Measurements from ENCODE around the gene ROBO3. TPM values are rescaled to one million over a fixed set of nuclear protein-coding genes. Genes with fewer than 3 reads are reported as not detected.

The ROBO3 gene
- total and polyA plus RNA-seq, 2 donors (not counting 1 experiment from before 2014, with no cell fraction given) = 1.0 to 7.4 TPM

DNA sequence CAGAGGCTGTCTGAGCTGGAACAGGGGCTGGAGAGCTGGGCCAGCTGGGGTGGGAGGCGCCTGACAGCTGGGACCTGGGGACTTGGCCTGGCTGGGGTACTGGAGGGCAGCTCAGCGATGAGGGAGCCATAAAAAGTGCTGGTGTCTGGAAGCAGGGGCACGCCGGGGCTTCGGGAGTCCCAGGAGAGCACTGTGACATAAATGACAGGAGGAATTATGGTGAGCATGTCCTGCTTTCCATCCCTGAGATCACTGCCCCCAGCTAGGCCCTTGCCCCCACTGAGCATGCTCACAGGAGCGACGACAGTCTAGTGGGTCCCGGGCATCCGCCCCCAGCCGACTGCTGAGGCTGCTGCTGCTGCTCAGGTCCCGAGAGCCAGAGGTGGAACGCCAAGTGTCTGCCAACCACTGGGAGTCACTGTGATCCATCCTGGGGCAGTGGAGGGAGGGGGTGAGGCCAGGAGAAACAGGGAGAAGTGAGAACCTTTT is 26.2 kb downstream of the ROBO3 start:
- H3K27ac ChIP-seq (ENCODE audit: low read length in 2 of 2) = no peak overlapping the region
- peaks cover 0 to 6% (median 2%) of the 10 kb centered on the region in 4 experiments for H3K27me3 ChIP-seq (replicated peaks in 1 of 4; ENCODE audit: control extremely low read depth in 1 of 4, control insufficient read depth in 3 of 4, insufficient read depth in 4 of 4, low read length in 3 of 4)
- peaks cover 0 to 4% (median 0%) of the 10 kb centered on the region in 3 donors for H3K9me3 ChIP-seq (ENCODE audit: control extremely low read depth in 1 of 3, control insufficient read depth in 2 of 3, insufficient read depth in 1 of 3, low read length in 2 of 3)
- Mint-ChIP-seq H3K27me3 (peaks cover 30% of the 10 kb centered on the region), H3K4me3 (no peak overlapping the region), H3K4me1 (no peaks in the 10 kb centered on the region), H3K27ac (no peak overlapping the region), H3K9me3 (ENCODE audit: insufficient read depth) (no peaks in the 10 kb centered on the region)
- WGBS (ENCODE audit: insufficient coverage) = 91% methylated on average over 12 of the region's 12 CpGs
- H3K79me2 ChIP-seq (ENCODE audit: control insufficient read depth, insufficient read depth, low read length) = no peaks in the 10 kb centered on the region
- ATAC-seq (ENCODE audit: low read depth) = no peak
- ChIA-PET CTCF (interaction anchor here (1.8 kb wide), 1 partner anchor 15 kb away, joined by 7 read pairs; no protein-coding TSS in a partner anchor), POLR2A (no interaction called here)
- H2AFZ ChIP-seq (ENCODE audit: insufficient read depth, low read depth, low read length, poor library complexity, severe bottlenecking) = no peak overlapping the region
- intact Hi-C loops (cut with micrococcal nuclease) = no loop called here
- no peak for TF ChIP-seq EZH2 (IDR thresholded peaks at IDR 0.05; ENCODE audit: borderline replicate concordance, insufficient read depth, low read depth, low read length, poor library complexity, severe bottlenecking)
- TF ChIP-seq, protein P1, sequence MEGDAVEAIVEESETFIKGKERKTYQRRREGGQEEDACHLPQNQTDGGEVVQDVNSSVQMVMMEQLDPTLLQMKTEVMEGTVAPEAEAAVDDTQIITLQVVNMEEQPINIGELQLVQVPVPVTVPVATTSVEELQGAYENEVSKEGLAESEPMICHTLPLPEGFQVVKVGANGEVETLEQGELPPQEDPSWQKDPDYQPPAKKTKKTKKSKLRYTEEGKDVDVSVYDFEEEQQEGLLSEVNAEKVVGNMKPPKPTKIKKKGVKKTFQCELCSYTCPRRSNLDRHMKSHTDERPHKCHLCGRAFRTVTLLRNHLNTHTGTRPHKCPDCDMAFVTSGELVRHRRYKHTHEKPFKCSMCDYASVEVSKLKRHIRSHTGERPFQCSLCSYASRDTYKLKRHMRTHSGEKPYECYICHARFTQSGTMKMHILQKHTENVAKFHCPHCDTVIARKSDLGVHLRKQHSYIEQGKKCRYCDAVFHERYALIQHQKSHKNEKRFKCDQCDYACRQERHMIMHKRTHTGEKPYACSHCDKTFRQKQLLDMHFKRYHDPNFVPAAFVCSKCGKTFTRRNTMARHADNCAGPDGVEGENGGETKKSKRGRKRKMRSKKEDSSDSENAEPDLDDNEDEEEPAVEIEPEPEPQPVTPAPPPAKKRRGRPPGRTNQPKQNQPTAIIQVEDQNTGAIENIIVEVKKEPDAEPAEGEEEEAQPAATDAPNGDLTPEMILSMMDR (IDR thresholded peaks at IDR 0.05) = no peak
- H3K9ac ChIP-seq (ENCODE audit: low read length) = no peak overlapping the region
- H3K4me3 ChIP-seq (ENCODE audit: control extremely low read depth in 1 of 5, extremely low read depth in 1 of 5, insufficient read depth in 1 of 5, low read depth in 2 of 5, low read length in 4 of 5) = no peak overlapping the region
- H3K4me2 ChIP-seq (replicated peaks; ENCODE audit: low read depth, low read length, poor library complexity, severe bottlenecking) = no peak overlapping the region
- H3K36me3 ChIP-seq (replicated peaks in 1 of 2; ENCODE audit: control extremely low read depth in 1 of 2, control insufficient read depth in 1 of 2, extremely low read depth in 1 of 2, insufficient read depth in 2 of 2, low read length in 1 of 2) = no peaks in the 10 kb centered on the region
- no peaks in the 10 kb centered on the region for H3K4me1 ChIP-seq (ENCODE audit: control insufficient read depth in 2 of 2, insufficient read depth in 2 of 2, low read length in 2 of 2)
- no peaks in the 10 kb centered on the region for H4K20me1 ChIP-seq (ENCODE audit: control insufficient read depth, insufficient read depth, low read length, poor library complexity, severe bottlenecking)
- DNase-seq = no peak

DNA sequence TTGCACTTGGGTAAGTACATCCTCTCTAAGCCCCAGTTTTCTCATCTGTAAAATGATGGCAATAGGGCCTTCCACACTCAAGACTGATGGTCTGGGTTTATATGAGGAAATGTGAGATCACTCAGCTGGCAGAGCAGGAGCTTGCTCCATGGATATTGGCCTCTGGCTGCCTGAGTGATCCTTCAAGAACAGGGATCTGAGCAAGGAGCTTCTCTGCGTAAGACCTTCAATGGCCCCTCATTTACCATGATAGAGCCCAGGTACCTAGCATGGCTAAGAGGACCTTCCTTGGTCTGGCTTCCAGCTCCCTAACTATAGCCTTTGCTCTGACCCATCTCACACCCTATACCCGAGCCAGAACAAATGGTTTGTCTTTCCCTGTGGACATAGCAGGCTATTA is 26.9 kb downstream of the ROBO3 start:
- H3K4me3 Mint-ChIP-seq = no peak overlapping the region

More for the DNA sequence above, 26.9 kb downstream of the ROBO3 start:
- Histone ChIP-seq H3K27me3 (replicated peaks in 1 of 4; ENCODE audit: control extremely low read depth in 1 of 4, control insufficient read depth in 3 of 4, insufficient read depth in 4 of 4, low read length in 3 of 4) (peaks cover 0 to 6% (median 1%) of the 10 kb centered on the region in 4 experiments), H3K4me2 (replicated peaks; ENCODE audit: low read depth, low read length, poor library complexity, severe bottlenecking) (no peak overlapping the region), H3K79me2 (ENCODE audit: control insufficient read depth, insufficient read depth, low read length) (no peaks in the 10 kb centered on the region), H2AFZ (ENCODE audit: insufficient read depth, low read depth, low read length, poor library complexity, severe bottlenecking) (no peak overlapping the region), H3K36me3 (replicated peaks in 1 of 2; ENCODE audit: control extremely low read depth in 1 of 2, control insufficient read depth in 1 of 2, extremely low read depth in 1 of 2, insufficient read depth in 2 of 2, low read length in 1 of 2) (no peaks in the 10 kb centered on the region), H4K20me1 (ENCODE audit: control insufficient read depth, insufficient read depth, low read length, poor library complexity, severe bottlenecking) (no peaks in the 10 kb centered on the region), H3K4me1 (ENCODE audit: control insufficient read depth in 2 of 2, insufficient read depth in 2 of 2, low read length in 2 of 2) (no peaks in the 10 kb centered on the region), H3K4me3 (ENCODE audit: control extremely low read depth in 1 of 5, extremely low read depth in 1 of 5, insufficient read depth in 1 of 5, low read depth in 2 of 5, low read length in 4 of 5) (no peak overlapping the region), H3K9ac (ENCODE audit: low read length) (no peak overlapping the region), H3K27ac (ENCODE audit: low read length in 2 of 2) (no peak overlapping the region), H3K9me3 (ENCODE audit: control extremely low read depth in 1 of 3, control insufficient read depth in 2 of 3, insufficient read depth in 1 of 3, low read length in 2 of 3) (no peaks in the 10 kb centered on the region)
- Mint-ChIP-seq H3K27me3 (peaks cover 33% of the 10 kb centered on the region), H3K27ac (no peak overlapping the region), H3K4me1 (no peaks in the 10 kb centered on the region), H3K9me3 (ENCODE audit: insufficient read depth) (no peaks in the 10 kb centered on the region)
- intact Hi-C loops (cut with micrococcal nuclease) = no loop called here
- ATAC-seq (ENCODE audit: low read depth) = no peak
- TF ChIP-seq, protein P1 (IDR thresholded peaks at IDR 0.05) = no peak
- TF ChIP-seq EZH2 (IDR thresholded peaks at IDR 0.05; ENCODE audit: borderline replicate concordance, insufficient read depth, low read depth, low read length, poor library complexity, severe bottlenecking) = no peak
- POLR2A ChIA-PET = no interaction called here
- WGBS (ENCODE audit: insufficient coverage) = 100% methylated on average over 2 of the region's 2 CpGs
- DNase-seq = no peak
- CTCF ChIA-PET = interaction anchor here (1.8 kb wide), 1 partner anchor 16 kb away, joined by 7 read pairs; no protein-coding TSS in a partner anchor
